Mesenteric fat pad (tissue), 1 donor: ENCODE data around the gene HLCS. TPM values are rescaled to one million over a fixed set of nuclear protein-coding genes. Genes with fewer than 3 reads are reported as not detected.

ENCODE experiments used
- DNase-seq: peaks from one replicate; pipeline ENCODE4 v3.0.0-alpha.2; 2020; ENCODE audit warnings: low spot score
- total RNA-seq: library from RNA; stranded (reverse); fragmentation: NEBNext Ultra II Directional; extraction: Animal tissue kit (Norgen Biotek cat#: 25700); gene quantifications from one replicate; pipeline ENCODE4 v1.2.1, GENCODE V29; 2021
- donor health status: DM: yes; HTN: yes; CAD: no.

Gene HLCS
- total RNA-seq, 1 donor from 2014 or later: 18.8 TPM

DNA sequence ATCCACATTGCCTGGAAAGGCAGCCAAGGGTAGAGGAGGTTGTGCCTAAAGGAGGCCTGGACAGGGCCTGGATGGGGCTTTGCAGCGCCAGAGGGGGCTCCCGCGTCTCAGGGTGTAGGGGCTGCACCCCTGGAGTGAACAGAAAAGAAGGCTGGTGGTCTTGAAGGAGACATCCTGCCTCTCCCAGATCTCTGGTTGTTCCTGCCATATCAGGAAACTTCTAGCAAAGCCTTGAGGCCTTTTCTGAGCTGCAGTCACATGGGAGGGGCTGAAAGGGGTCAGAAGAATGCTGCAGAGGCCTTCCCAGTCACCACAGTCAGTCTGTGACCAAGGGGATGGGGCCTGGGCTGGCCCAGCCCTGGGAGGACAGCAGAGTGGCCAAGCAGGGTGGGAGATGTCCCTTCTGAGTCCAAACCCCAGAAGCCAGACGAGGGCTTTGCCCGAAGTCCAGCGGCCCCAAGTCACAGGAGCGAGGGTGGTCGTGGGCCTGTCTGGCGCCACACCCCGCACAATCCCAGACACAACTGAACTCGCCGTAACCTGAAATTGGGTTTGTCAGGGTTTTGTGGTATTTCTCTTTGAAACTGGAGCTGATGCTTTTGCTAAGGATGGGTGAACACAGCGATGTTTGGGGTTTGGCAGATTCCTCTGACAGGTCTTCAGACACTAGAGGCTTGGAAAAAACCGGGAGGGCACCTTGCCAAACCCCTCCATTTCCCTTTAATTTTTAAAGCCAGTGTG lies 237.9 kb downstream of the HLCS start:
- DNase-seq: peak; percentile 69

DNA sequence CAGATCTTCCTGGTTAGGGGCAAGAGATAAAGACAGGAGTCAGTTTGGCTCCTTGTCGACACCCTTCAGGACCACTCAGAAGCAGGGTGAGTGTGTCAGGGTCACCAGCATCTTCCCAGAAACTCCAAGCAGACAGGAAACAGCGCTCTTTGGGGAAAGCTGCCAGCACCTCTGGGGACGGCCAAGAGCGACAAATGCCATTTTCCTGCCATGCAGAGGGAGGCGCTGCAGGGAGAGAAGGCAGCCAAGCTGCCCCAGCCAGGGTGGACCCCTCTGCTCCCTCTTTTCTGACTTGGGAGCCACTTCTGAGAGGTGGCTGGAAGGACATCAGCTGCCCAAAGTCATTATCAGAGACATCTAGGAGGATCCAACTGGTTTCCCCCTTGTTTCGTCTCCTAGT lies 238.6 kb downstream of the HLCS start:
- no peak for DNase-seq

DNA sequence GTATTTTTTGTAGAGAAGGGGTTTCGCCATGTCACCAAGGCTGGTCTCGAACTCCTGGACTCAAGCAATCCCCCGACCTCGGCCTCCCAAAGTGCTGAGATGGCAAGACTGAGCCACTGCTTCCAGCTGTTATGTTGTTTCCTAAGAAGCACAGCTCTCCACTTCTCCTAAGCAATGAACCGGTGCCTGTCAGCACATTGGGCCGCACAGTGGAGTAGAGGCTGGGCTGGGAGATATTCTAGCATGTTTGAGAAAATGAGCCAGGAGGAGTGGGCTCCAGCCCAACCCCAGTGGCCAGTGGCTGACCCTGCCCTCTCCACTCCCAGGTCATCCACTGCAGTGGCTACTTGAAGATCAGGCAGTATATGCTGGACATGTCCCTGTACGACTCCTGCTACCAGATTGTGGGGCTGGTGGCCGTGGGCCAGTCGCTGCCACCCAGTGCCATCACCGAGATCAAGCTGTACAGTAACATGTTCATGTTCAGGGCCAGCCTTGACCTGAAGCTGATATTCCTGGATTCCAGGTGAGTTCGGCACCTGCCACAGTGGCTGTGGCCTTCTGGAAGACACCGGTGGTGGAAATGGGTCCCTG lies 240.6 kb downstream of the HLCS start:
- peak; percentile 72 for DNase-seq

DNA sequence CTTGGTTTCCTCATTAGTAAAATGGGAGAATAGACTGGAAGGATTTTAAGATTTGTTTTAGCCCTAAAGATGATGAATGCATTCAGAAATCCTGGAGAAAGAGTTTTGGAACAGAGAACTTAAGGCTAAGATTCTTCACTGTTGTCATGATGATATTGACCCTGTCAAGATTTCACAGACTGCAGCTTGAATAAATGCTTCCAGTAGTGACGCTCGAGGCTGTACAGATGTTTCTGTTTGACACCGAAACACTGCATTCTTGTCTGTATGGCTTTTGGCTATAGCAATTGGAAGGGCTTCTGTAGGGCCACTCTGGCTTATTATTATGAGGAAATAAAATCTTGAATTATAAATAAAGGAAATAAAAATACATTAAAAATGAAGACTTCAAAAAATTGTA lies 241.8 kb downstream of the HLCS start:
- no peak for DNase-seq

DNA sequence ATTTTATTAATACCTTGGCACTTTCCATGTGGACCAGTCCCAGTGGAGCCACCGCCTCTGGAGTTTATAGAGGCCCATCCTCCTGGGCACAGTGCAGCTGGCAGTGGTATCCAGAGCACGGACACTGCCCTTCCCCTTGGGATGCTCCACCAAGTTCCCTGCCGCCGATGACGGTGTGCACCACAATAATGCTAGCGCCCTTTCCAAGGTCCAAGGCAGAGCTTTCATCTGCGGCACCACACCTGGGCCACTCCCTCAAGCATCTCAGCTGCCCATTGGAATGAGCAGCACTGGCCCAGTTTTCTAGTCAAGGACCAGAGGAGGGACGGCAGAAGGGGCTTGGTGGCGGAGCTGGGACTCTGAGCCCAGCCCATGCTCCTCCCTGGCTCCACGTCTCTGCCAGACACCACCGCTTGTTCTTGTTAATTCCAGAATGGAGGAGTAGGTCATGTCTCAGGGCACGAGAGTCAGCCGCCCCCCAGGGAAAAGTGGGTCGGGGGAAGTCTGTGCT lies 243.0 kb downstream of the HLCS start:
- DNase-seq: peak; percentile 79

DNA sequence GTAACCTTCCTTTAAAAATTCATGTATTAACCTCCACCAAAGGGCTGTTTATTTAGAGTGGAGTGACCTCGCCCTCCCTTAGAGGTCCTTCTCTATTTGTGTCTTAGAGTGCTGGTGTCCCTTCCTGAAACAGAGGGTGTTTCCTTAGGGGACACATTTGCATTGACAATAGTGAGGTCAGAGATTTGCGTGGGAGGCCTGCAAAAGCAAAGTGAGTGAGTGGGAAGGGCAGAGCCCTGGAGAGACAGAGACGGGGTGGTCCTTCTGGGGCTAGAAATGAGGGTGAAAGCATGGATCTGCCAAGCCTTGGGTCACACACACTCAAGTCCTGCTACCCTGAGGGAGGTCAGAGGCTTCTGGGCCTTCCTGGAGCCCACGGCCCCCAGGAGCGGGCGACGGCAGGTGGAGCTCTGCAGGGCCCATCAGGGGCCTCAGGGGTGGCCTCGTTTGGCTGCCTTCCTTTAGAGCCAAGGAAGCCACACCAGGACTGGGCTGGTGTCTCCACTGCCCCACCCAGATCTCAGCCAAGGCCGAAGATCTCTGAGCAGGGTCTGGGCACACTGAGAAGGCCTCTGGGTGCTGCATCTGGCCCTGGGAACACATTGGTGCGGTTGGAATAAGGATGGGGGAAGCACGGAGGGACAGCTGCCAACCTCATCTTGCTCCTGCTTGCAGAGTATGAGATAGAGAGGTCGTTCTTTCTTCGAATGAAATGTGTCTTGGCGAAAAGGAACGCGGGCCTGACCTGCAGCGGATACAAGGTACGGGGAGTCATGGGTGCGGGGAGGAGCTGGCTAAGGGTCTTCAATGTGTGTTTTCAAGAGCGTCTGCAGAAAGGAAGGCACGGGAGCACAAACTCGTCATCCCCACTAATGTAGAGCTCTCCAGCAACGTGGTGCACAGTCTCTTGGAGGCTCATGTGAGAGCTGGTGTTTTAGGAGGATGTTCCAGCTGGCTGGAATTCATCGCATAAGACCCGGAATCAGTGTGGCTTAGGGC lies 243.8 kb downstream of the HLCS start:
- DNase-seq: peak; percentile 49

DNA sequence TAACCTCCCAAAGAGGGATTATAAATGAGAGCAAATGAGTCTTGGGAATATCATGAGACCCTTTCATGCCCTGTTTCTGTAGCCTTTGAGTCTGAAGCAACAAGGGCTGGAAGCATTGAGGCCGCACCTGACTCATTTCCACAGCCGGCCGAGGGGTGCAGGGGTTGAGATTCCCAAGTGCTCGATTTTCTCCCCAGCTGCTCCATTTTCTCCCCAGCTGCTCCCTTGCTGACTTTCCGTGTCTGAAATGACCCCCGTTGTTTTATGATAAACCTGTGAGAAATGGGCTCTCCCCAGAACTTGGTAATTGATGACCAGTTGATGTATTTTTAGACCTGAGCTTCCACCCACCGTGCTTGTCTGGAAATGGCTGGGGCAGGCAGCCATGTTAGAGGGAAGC lies 244.7 kb downstream of the HLCS start:
- peak; percentile 43 for DNase-seq

DNA sequence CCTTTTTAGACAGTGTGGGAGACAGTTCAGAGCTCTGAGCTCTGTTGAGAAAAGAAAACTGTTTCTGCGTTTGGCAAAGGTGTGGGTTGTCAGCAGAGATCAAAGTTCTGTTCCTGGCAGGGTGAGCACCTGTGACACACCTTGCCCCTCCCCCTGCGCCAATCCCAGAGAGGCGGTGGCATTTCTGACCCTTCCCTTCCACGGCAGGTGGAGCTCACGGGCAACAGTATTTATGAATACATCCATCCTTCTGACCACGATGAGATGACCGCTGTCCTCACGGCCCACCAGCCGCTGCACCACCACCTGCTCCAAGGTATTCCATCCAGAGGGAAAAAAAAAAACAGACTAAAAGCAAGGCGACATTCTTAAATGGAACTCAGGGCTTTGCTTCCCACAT lies 246.9 kb downstream of the HLCS start:
- peak; percentile 68 for DNase-seq

DNA sequence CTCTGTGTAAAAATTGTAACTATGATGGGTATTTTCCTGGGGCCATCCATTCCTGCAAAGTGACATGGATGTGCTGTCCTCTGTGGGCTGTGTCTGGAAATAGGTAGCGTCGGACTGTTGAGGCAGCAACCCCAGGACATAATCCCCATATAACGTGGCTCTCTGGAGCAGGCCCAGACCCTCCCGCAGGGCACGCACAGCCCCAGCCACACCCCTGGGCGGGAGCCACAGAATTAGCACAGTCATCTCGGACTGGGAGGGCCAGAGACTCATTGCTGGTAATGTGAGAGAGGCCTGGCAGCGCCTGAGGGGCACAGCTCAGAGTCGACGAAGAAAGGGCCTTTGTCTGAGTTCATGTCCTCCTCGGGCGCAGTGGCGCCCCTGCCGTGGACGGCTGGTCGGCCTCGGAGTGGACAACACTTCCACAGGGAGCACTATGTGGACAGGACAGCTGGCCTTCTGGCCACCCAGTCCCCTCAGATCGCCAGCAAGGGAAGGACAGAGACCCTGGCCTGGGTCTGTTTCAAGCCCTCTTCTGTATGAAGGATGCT lies 247.4 kb downstream of the HLCS start:
- peak; percentile 83 for DNase-seq

DNA sequence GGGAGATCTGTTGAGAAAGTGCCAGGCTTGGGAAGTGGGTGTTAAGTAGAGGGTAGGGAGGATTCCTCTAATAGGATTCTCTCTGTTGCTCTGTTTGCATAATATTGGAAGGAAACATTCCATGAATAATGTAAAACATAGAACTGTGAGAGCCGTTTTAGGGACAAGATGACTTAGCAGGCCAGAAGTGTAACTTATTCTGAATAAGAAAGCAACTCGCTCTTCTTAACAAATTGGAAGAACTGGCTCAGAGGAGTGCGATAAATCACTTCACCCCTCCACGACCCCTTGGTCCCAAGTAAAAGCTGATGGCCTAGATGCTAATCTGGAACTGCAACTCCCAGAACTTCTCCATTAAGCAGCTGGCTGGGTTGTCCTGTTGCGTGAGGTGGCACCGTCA lies 248.5 kb downstream of the HLCS start:
- no peak for DNase-seq

DNA sequence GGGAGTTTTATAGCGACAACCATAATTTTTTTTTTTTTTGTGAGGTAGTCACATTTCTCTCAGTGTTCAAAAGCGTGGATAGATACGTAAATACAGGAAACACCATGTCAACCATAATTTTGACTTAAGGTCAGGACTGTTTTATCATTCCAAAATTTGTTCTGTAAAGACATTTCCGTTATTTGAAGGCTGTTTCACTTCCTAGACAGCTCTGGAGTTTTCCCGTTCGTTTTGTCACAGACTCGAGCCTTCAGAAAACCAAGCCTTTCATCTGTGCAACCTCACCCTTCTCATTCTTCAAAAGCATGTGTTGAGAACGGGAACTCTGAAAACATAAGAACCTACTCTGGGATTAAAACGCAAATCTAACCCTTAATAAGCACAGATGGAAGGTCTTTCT lies 249.6 kb downstream of the HLCS start:
- DNase-seq: no peak

DNA sequence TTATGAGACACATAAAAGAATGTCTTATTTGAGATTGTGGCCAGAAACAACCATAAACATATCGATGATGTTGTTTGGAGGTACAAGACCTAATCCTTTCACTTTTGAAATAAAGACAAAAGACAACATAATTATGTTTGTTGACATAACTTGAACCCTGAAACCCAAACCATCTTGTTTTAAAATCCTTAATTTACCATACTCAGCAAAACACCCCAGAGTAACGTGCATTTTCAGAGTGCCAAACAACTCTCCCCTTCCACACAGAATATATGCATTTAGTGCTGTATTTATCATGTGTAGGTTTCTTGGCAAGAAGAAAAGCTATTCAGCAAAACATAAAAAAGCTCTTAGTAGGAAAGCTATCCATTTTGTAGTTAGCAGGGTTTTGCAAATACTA lies 250.1 kb downstream of the HLCS start:
- DNase-seq: no peak

DNA sequence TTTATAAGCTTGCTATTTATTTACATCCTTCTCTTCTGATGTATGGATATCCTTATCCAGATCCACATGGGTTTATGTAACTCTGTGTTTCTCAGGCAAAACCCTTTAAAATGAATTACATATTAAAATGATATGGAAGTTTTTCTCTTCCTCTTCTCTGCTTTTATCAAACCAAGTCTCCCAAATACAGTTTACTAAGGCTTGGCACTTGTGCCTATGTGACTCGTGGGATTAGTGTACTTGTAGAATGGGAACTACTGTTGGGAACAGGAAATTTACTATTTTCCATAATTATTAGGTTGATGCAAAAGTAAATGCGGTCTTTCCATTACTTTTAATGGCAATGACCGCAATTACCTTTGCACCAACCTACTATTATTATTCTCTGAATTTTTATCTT lies 252.7 kb downstream of the HLCS start:
- no peak for DNase-seq

DNA sequence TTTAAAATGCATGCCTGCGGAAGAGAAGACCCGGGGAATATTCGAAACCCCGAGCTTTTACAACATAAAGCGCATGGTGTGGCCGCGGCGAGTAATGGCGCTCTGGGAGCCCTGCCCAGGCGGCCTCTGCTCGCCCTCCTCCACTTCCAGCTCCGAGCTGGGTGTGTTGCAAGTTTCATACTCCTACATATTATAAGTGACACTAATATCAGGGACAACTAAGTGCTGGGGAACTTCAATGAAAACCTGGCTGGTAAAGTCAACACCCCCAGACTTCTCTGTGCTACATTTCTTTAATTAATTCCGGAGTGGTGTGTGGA lies 255.8 kb downstream of the HLCS start:
- DNase-seq: peak; percentile 68

DNA sequence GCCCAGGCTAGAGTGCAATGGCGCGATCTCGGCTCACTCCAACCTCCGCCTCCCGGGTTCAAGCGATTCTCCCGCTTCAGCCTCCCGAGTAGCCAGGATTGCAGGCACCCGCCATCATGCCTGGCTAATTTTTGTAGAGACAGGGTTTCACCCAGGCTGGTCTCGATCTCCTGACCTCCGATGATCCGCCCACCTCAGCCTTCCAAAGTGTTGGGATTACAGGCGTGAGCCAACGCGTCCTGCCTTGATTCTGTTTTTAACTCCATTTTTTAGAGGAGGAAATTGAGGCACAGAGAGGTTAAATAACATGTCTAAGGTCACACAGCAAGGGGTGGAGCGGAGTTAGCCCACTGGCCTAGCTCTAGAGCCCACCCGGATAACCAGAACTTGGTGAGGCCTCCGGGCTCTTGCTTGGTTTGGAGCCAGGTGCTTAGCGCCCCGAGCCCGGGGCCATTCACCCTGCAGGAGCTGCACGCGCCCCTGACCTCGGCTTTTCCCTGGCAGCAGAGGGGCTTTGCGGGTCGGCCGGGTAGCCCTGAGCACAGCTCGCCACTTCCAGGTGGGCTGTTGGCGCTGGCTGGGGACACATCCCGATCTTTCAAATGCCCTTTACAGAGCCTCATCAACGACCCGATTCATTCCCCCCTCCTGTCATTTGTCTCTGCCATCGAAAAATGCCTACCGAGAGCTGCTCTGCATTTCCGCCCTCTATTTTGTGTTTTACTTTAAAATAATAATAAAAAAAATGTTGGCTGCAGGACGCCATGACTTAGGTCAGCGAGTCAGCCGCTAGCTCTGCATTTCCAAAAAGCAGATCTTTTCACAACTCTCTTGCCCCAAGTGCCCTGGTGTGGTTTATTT lies 256.4 kb downstream of the HLCS start:
- peak; percentile 79 for DNase-seq

DNA sequence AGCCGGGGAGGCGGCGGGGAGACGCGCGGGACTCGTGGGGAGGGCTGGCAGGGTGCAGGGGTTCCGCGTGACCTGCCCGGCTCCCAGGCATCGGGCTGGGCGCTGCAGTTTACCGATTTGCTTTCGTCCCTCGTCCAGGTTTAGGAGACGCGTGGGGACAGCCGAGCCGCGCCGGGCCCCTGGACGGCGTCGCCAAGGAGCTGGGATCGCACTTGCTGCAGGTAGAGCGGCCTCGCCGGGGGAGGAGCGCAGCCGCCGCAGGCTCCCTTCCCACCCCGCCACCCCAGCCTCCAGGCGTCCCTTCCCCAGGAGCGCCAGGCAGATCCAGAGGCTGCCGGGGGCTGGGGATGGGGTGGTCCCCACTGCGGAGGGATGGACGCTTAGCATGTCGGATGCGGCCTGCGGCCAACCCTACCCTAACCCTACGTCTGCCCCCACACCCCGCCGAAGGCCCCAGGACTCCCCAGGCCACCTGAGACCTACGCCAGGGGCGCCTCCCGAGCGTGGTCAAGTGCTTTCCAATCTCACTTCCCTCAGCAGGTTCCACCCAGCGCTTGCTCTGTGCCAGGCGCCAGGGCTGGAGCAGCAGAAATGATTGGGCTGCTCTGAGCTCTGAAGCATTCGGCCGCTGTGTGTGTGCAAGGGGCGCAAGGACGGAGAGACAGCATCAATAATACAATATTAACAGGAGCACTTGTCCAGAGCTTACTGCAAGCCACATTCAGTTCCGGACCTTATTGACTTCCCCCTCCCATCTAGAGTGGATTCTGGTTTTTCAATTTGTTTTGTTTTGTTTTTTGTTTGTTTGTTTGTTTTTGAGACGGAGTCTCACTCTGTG lies 257.2 kb downstream of the HLCS start:
- peak; percentile 84 for DNase-seq

DNA sequence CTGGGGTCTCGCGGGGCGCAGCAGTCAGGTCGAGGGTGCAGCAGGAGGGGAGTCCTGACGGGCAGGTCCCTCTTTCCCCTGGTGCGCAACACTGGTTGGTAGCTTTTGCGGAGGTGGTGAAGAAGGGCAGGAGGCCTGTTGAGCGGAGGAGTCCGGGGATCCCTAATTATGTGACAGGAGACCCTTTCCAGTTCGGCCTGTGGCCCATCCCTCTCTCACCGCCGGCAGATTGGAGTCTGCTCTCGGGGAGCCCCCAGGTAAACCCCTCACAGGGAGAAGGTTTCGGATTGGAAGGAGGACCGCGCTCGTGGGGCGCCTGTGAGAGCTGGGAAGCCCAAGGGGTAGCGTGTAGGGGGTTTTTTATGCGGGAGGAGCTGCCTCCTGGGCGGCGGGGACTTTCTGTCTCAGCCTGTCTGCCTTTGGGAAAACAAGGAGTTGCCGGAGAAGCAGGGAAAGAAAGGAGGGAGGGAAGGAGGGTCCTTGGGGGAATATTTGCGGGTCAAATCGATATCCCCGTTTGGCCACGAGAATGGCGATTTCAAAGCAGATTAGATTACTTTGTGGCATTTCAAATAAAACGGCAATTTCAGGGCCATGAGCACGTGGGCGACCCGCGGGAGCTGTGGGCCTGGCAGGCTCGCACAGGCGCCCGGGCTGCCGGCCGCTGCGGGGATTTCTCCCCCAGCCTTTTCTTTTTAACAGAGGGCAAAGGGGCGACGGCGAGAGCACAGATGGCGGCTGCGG lies 258.0 kb downstream of the HLCS start:
- DNase-seq: peak; percentile 86

DNA sequence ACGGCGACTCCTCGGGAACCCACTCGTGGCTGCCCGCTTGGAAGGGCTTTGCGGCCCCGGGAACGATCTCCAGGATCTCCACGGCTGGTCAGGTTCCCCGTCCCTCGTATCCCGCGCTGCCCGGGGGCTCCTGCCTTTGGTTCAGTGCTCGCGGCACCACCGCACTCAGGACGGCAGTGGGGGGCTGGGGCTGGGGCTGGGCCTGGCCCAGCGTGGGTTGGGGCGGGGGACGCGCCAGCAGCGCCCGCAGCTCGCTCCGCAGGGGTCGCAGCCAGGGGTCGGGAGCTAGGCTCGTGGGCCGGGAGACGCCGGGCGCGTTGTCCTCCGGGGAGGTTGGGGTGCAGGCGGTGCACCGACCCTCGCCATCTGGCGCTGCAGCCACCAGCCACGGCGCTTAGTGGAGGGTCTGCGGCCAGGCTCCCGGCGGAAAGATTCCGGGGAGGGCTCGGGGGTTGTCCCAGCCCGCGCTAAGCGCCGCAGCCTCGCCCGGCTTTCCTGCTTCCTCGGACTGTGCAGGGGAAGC lies 258.6 kb downstream of the HLCS start:
- peak; percentile 76 for DNase-seq
